ENCODE measurements around the gene PRR20E.
"Not testable (repeated sequence)": the region's sequence is repeated elsewhere in the genome, so short reads cannot be mapped to it uniquely, and the experiment has no call there.

DNA sequence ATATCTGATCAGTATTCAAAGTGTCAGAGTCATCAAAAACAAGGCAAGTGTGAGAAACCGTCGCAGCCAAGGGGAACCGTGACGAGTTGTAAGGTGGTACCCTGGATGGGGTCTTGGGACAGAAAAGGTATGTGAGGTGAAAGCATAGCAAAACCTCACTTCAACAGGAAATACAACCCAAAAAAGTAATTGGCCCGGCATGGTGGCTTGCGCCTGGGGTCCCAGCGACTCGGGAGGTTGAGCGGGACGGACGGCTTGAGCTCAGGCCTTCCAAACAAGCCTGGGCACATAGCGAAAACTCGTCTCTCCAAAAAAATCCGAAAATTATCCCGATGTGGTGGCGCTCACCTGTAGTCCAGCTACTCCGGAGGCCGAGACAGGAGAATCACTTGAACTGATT is 27.2 kb upstream of the PRR20E start:
- TF ChIP-seq EZH2phosphoT487 (conservative IDR thresholded peaks at IDR 0.05; ENCODE audit: low read length) = not testable (repeated sequence)
- TF ChIP-seq, protein P1, sequence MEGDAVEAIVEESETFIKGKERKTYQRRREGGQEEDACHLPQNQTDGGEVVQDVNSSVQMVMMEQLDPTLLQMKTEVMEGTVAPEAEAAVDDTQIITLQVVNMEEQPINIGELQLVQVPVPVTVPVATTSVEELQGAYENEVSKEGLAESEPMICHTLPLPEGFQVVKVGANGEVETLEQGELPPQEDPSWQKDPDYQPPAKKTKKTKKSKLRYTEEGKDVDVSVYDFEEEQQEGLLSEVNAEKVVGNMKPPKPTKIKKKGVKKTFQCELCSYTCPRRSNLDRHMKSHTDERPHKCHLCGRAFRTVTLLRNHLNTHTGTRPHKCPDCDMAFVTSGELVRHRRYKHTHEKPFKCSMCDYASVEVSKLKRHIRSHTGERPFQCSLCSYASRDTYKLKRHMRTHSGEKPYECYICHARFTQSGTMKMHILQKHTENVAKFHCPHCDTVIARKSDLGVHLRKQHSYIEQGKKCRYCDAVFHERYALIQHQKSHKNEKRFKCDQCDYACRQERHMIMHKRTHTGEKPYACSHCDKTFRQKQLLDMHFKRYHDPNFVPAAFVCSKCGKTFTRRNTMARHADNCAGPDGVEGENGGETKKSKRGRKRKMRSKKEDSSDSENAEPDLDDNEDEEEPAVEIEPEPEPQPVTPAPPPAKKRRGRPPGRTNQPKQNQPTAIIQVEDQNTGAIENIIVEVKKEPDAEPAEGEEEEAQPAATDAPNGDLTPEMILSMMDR (IDR thresholded peaks at IDR 0.05; ENCODE audit: insufficient read depth, low read length, poor library complexity, severe bottlenecking) = not testable (repeated sequence)
